Measurements from ENCODE around the gene CASK.

CASK gene

DNA sequence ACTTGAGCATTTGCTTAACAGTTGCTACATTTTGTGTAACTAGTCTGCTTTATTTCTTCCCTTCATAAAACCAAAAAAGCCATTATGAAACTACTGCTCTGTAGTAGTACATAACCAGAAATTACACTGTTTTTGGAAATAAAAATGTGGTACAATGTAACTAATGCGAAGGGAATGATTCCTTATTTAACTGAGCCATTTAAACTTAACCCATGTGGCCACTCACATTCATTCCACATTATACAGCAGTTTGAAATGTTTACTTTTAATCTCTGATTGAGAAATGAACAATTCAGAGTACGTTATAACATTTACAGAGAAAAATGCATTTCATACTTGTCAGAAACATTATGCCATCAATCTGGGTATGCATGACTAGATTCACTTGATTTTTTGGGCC lies 382.0 kb downstream of the CASK start:
- no peak for TF ChIP-seq POLR2A (IDR thresholded peaks at IDR 0.05; ENCODE audit: extremely low read depth, insufficient read length)
- no peak for TF ChIP-seq MAX (IDR thresholded peaks at IDR 0.05; ENCODE audit: low read depth, low read length)
- TF ChIP-seq, protein P1, sequence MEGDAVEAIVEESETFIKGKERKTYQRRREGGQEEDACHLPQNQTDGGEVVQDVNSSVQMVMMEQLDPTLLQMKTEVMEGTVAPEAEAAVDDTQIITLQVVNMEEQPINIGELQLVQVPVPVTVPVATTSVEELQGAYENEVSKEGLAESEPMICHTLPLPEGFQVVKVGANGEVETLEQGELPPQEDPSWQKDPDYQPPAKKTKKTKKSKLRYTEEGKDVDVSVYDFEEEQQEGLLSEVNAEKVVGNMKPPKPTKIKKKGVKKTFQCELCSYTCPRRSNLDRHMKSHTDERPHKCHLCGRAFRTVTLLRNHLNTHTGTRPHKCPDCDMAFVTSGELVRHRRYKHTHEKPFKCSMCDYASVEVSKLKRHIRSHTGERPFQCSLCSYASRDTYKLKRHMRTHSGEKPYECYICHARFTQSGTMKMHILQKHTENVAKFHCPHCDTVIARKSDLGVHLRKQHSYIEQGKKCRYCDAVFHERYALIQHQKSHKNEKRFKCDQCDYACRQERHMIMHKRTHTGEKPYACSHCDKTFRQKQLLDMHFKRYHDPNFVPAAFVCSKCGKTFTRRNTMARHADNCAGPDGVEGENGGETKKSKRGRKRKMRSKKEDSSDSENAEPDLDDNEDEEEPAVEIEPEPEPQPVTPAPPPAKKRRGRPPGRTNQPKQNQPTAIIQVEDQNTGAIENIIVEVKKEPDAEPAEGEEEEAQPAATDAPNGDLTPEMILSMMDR (IDR thresholded peaks at IDR 0.05; ENCODE audit: low read depth, low read length), result no peak
- no peak for TF ChIP-seq MYC (IDR thresholded peaks at IDR 0.05; ENCODE audit: low read depth, low read length)
- DNase-seq (ENCODE audit: low read depth), result no peak
- H3K4me3 ChIP-seq (ENCODE audit: low read depth, low read length), result no peak overlapping the region

- H3K4me3 ChIP-seq (ENCODE audit: low read depth, low read length), result no peak overlapping the region
- DNase-seq (ENCODE audit: low read depth), result no peak
- TF ChIP-seq MAX (IDR thresholded peaks at IDR 0.05; ENCODE audit: low read depth, low read length) (no peak), POLR2A (IDR thresholded peaks at IDR 0.05; ENCODE audit: extremely low read depth, insufficient read length) (no peak), MYC (IDR thresholded peaks at IDR 0.05; ENCODE audit: low read depth, low read length) (no peak)
- TF ChIP-seq, protein P1 (IDR thresholded peaks at IDR 0.05; ENCODE audit: low read depth, low read length), result no peak
Observed at GRCh38 chrX:41538707-41539106, 384.6 kb downstream of the CASK start.

GRCh38 chrX:41530085-41530484 lies 393.3 kb downstream of the CASK start:
- no peak for DNase-seq (ENCODE audit: low read depth)
- H3K4me3 ChIP-seq (ENCODE audit: low read depth, low read length), result no peak overlapping the region
- no peak for TF ChIP-seq POLR2A (IDR thresholded peaks at IDR 0.05; ENCODE audit: extremely low read depth, insufficient read length)
- TF ChIP-seq, protein P1 (IDR thresholded peaks at IDR 0.05; ENCODE audit: low read depth, low read length), result no peak
- TF ChIP-seq MAX (IDR thresholded peaks at IDR 0.05; ENCODE audit: low read depth, low read length), result no peak
- no peak for TF ChIP-seq MYC (IDR thresholded peaks at IDR 0.05; ENCODE audit: low read depth, low read length)

DNA sequence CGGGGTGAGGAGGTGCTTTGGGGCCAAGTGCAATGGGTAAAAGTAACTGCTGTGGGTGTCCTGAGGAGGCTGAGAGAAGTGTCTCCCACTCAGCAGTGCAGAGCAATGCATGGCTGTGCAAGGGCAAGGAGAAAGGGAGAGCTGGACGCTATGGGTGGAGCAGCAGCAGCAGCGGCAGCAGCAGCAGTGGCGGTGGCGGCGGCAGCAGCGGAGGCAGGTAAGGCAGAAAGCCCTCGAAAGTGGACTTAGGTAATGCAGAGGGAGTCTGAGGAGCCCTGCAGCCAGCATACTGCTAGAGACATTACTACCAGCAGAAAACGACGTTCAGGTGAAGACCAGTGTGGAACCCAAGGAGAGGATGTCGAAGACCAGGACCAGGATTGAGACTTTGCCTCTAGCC lies 394.1 kb downstream of the CASK start:
- H3K4me3 ChIP-seq (ENCODE audit: low read depth, low read length), result no peak overlapping the region
- TF ChIP-seq MAX (IDR thresholded peaks at IDR 0.05; ENCODE audit: low read depth, low read length) (no peak), MYC (IDR thresholded peaks at IDR 0.05; ENCODE audit: low read depth, low read length) (no peak), POLR2A (IDR thresholded peaks at IDR 0.05; ENCODE audit: extremely low read depth, insufficient read length) (no peak)
- TF ChIP-seq, protein P1 (IDR thresholded peaks at IDR 0.05; ENCODE audit: low read depth, low read length), result no peak
- DNase-seq (ENCODE audit: low read depth), result no peak

DNA sequence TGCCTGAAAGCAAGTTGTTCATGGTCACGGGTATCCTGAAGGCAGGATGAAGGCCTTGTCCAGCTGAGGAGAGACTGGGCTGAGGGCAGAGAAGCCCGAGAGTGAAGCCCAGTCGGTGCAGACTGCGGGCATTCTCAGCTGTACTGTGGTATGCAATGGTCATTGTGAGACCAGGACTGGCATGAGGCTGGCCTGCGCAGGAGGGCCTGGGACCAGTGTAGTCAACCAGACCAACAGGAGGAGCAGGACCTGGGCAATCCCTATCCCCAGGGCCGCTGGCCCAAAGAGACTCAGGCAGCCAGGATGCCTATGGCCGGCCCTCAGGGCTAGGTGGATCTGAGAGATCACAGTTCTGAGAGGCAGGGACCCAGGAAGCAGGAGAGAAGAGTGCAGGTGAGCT lies 394.6 kb downstream of the CASK start:
- no peak for DNase-seq (ENCODE audit: low read depth)
- TF ChIP-seq MAX (IDR thresholded peaks at IDR 0.05; ENCODE audit: low read depth, low read length), result no peak
- no peak for TF ChIP-seq MYC (IDR thresholded peaks at IDR 0.05; ENCODE audit: low read depth, low read length)
- TF ChIP-seq, protein P1 (IDR thresholded peaks at IDR 0.05; ENCODE audit: low read depth, low read length), result no peak
- no peak for TF ChIP-seq POLR2A (IDR thresholded peaks at IDR 0.05; ENCODE audit: extremely low read depth, insufficient read length)
- H3K4me3 ChIP-seq (ENCODE audit: low read depth, low read length), result no peak overlapping the region

DNA sequence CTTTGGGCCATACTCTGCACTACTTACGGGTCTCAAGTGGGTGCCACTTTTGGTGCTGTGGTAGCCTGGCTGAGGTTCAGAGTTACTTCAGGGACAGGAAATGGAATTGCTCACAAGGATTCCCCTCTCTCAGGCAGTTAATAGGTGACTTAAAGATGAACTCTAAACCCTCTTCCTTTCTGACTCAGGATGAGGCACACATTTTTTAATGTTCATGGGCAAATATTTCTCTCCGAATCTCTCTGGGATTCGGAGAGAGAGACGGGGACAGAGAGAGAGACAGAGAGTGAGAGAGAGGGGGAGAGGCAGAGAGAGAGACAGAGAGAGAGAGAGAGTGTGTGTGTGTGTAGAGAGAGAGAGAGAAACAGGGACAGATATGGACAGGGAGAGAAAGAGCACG lies 396.4 kb downstream of the CASK start:
- H3K4me3 ChIP-seq (ENCODE audit: low read depth, low read length), result no peak overlapping the region
- TF ChIP-seq, protein P1 (IDR thresholded peaks at IDR 0.05; ENCODE audit: low read depth, low read length), result no peak
- no peak for TF ChIP-seq POLR2A (IDR thresholded peaks at IDR 0.05; ENCODE audit: extremely low read depth, insufficient read length)
- no peak for TF ChIP-seq MYC (IDR thresholded peaks at IDR 0.05; ENCODE audit: low read depth, low read length)
- no peak for TF ChIP-seq MAX (IDR thresholded peaks at IDR 0.05; ENCODE audit: low read depth, low read length)
- no peak for DNase-seq (ENCODE audit: low read depth)
